ENCODE measurements around the gene OR52I2.

Gene OR52I2

DNA sequence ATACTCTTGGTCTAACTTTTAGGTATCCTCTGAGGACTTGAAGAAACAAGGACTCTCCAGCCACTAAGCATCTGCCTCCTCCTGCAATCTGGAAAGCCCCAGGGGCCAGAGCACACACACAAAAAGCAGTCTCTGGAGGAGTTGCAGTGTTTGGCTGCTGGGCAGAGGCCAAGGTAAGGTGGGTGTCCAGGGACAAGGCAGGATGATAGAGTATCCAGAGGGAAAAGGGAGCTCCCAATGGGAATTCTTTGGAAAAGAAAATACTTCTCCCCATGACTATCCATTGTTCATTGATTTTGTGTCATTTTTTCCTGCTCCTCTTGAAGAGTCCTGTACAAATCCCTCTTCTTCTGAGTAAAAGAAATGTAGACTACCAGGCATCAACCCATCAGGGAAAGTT, at the start of gene OR52I2:
Gene OR52I2, plus strand, starts transcription at position 301 of the 400 bp plus-strand sequence.
- no peak for DNase-seq (ENCODE audit: low read depth)

DNA sequence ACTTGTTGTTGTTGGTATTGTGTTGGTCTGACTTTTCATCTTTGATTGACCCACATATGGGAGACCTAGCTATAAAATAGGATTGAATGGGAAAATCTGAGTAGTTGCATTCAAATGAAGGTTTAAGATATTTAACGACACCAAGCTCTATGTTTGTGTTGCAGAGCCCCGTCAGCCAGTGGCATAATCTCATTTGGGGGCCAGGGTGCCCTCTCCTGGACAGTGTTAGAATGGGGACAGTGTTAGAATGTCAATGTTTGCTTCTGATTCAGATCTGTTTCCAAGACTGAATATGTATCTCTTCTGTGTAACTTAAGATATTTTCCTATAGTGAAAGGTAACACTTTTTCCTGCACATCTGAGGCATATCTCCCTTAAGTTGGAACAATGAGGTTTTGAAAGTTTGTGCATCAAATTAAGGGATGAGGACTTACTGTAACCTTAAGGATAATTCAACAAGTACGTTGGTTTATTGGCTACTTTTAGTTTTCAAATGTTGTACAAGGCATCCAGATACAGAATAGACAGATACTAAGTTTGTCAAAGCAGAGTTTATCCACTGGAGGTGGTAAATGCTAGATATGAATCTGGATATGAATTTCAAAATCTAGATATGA, 41.8 kb upstream of the OR52I2 start:
- DNase-seq (ENCODE audit: low read depth): peak; percentile 7

DNA sequence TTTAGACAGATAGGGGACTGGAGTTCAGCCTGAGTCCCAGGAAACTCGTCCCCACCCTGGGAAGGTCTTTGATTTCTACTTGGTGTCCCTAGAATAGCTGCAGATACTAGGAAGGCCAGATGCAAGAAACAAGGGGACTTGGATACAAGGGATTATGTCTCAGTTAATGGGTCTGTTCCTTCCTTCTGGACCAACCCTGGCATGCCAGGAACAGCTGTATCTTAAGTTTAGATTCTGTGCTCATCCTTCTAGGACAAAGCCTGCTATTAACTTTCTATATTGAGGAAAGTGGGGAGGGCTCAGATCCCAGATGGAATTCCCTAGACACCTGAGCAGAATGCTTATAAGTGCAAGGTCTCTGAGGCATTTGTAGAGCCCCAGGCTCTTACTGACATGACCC, 40.5 kb upstream of the OR52I2 start:
- DNase-seq (ENCODE audit: low read depth): no peak

GRCh38 chr11:4543561-4543960, 38.0 kb upstream of the OR52I2 start:
- no peak for DNase-seq (ENCODE audit: low read depth)

GRCh38 chr11:4544891-4545290, 36.7 kb upstream of the OR52I2 start, which contains the start of gene OR52M1:
Gene OR52M1 (plus strand): TSS chr11:4545191. CDS start chr11:4545191, 0 bp downstream.
- DNase-seq (ENCODE audit: low read depth): no peak

GRCh38 chr11:4546878-4547277, 34.7 kb upstream of the OR52I2 start:
- DNase-seq (ENCODE audit: low read depth): no peak

DNA sequence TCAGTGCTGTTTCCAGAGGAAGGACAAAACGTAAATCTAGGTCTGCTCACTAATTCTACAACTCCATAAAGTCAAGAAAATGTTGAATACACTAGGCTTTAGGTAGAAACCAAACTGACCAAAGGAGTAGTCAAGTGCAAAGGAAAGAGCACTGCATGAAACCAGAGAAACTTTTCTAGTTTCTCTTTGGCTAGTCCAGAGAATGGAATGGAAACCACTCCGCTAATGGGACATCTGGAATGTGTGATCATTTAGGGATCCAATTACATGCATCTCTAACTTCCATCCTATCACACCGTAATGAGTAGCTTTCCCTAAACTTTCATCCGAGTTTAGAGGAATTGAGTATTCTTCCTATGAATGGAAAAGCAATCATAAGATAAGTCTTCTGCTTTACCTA, 34.1 kb upstream of the OR52I2 start:
- DNase-seq (ENCODE audit: low read depth): no peak

DNA sequence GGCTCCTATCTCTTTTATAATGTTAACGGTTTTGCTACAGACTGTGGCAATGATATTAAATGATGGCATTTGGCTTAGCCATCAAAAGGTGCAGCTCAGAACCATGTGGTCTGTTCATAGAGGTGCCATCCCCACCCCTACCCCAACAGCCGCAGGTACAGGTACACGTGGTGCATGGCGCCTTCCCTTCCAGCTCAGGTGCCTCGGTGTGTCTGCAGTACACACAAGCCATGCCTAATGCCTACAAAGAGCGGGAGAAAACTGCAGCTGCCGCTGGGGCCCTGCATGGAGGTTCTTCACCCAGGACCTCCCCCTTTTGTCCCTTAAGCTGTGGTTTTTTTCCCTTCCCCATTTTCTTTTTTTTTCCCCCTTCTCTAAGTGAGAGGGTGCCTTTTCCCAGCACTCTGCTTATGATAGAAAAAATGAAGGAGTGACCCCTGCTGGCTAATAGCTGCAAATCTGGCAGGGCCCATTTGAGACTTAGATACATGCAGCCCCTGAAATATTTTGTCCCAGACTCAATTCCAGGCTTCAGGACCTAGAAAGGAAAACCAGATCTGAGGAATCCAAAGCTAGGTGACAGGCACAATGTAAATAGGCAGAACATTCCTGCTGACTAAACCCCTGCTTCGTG, 30.1 kb upstream of the OR52I2 start:
- DNase-seq (ENCODE audit: low read depth): no peak

DNA sequence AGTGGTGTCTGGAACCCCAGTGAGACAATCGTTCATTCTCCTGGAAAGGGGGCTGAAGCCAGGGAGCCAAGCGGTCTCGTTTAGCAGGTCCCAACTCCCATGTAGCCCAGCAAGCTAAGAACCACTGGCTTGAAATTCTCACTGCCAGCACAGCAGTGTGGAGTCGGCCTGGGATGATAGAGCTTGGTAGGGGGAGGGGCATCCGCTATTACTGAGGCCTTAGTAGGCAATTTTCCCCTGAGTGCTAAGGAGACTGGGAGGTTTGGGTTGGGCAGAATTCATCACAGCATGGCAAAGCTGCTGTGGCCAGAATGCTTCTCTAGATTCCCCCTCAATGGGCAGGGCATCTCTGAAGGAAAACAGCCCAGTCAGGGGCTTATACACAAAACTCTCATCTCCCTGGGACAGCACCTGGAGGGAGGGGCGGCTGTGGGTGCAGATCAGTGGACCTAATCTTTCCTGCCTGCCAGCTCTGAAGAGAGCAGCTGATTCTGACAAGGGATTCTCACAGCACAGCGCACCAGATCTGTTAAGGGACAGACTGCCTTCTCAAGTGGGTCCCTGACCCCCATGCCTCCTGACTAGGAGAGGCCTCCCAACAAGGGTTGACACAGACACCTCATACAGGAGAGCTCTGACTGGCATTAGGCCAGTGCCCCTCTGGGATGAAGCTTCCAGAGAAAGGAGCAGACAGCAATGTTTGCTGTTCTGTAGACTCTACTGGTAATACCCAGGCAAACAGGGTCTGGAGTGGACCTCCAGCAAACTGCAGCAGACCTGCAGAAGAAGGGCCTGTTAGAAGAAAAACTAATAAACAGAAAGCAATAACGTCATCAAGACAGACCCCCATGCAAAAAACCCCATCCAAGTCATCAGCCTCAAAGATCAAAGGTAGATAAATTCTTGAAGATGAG, 21.8 kb upstream of the OR52I2 start:
- no peak for DNase-seq (ENCODE audit: low read depth)

DNA sequence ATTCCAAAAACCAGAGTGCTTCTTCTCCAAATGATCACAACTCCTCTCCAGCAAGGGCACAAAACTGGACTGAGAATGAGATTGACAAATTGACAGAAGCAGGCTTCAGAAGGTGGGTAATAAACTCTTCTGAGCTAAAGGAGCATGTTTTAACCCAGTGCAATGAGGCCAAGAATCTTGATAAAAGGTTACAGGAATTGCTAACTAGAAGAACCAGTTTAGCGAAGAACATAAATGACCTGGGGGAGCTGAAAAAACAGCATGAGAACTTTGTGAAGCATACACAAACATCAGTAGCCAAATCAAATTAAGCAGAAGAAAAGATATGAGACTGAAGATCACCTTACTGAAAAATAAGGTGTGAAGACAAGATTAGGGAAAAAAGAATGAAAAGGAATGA, 21.1 kb upstream of the OR52I2 start:
- no peak for DNase-seq (ENCODE audit: low read depth)

DNA sequence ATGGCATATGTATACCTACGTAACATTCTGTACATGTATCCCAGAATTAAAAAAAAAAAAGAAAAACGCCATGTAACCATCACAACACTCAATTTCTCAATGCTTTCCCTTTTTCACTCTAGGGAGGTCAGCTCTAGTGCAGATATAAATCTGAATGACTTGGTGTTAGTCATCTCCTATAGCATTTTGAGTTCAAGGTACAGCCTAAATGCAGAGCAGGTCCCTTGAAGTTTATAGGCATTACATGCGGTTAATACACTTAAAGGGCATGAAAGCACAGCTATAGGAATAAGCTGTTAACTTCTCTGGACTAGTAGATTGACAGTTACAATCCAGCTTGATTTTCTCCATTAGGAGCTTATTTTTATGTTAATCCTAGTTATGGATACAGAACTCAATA, 16.2 kb upstream of the OR52I2 start:
- no peak for DNase-seq (ENCODE audit: low read depth)

DNA sequence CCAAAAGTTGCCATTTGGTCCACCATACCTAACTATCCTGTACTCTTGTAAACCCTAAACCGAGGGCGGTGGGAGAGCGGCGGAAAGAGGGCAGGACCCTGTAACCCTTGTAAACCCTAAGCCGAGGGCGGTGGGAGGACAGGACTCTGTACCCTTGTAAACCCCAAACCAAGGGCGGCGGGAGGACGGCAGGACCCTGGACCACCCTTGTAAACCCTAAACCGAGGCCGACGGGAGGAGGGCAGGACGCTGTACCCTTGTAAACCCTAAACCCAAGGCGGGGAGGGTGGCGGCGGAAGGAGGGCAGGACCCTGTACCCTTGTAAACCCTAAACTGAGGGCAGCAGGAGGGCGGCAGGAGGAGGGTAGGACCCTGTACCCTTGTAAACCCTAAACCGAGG, 12.5 kb upstream of the OR52I2 start:
- no peak for DNase-seq (ENCODE audit: low read depth)

GRCh38 chr11:4576880-4577279, 4.7 kb upstream of the OR52I2 start:
- no peak for DNase-seq (ENCODE audit: low read depth)

GRCh38 chr11:4577761-4578160, 3.8 kb upstream of the OR52I2 start:
- DNase-seq (ENCODE audit: low read depth): no peak

DNA sequence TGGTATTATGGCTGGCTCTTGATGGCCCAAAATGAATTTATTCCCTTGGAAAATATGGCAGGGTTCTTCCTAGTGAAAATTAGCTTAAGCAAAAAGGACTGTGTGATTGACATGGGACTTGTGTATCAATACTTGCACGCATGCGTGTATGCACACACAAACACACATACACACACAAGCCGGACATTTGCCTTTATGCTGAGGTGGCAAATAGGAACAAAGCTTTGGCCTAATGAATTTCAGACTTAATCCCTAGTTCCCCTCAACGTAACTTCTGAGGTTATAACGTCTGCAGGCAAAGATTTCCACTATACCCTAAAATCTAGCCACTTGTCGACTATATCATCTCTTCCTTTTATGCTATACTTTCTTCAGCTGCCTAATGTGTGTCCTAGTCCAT, 2.9 kb upstream of the OR52I2 start:
- no peak for DNase-seq (ENCODE audit: low read depth)

DNA sequence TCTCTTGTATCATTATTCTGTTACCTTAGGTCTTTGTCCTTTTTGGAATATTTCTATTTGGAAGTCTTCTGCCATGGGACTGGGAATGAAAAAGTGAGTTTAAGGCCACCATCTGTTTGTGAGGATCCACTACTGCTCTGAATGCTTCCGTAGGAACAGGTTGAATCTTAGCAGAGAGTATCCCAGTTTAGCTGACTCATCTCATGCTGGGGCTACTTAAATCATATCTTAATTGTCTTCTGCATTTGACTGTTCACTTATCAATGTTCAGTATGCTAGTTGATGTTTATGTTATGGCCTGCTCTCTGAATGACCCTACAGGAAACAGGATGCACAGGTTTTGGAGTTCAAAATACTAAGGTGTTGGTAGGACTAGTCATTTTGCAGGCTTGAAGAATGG, 1.4 kb upstream of the OR52I2 start:
- no peak for DNase-seq (ENCODE audit: low read depth)

DNA sequence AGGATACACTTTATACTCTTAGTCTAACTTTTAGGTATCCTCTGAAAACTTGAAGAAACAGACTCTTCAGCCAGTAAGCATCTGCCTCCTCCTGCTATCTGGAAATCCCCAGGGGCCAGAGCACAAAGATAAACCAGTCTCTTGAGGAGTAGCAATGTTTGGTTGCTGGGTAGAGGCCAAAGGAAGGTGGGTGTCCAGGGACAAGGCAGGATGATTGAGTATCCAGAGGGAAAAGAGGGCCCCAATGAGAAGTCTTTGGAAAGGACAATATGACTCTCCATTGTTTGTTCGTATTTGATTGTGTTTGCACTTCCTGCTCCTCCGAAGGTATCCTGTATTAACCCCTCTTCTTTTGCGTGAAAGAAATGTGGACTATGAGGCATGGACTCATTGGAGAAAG, 7.5 kb downstream of the OR52I2 start:
- no peak for DNase-seq (ENCODE audit: low read depth)

- DNase-seq (ENCODE audit: low read depth): no peak
These were observed 12.2 kb downstream of the OR52I2 start, which contains the start of gene OR52I1 for GRCh38 chr11:4593739-4594138. Gene OR52I1 (plus strand): TSS chr11:4594039. CDS start chr11:4594039, 0 bp downstream.

DNA sequence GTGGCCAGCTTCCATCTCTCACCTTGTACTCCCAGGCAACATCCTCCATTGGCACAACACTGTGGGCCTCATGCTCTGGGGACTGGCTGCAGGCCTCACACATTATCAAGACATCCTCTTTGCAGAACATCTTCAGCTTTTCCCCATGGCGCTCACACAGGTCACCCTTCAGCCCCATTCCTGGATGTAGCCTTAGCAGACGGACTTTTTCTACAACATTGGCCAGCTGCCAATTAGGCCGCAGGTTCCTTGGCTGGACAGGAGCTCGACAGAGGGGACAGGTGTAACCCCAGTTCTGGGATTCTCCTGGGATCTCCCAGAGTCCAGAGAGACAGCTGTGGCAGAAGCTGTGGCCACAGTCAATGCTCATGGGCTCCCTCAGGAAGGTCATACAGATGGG, 23.5 kb downstream of the OR52I2 start:
- no peak for DNase-seq (ENCODE audit: low read depth)

- no peak for DNase-seq (ENCODE audit: low read depth)
These were observed 24.9 kb downstream of the OR52I2 start for GRCh38 chr11:4606231-4607015.

GRCh38 chr11:4607096-4607495, 25.6 kb downstream of the OR52I2 start:
- no peak for DNase-seq (ENCODE audit: low read depth)
